ENCODE measurements around the gene CEACAM1.
"Not testable (repeated sequence)": the region's sequence is repeated elsewhere in the genome, so short reads cannot be mapped to it uniquely, and the experiment has no call there.

The CEACAM1 gene

GRCh38 chr19:42547929-42548328, 19.6 kb upstream of the CEACAM1 start:
- peaks cover 10% of the 10 kb centered on the region for H3K9me3 ChIP-seq (ENCODE audit: control insufficient read depth, low read length)
- H3K9ac ChIP-seq (ENCODE audit: low read length): no peak overlapping the region
- no peak overlapping the region for H3K4me3 ChIP-seq (ENCODE audit: low read length)
- peaks cover under 1% of the 10 kb centered on the region for H3K4me1 ChIP-seq (ENCODE audit: control insufficient read depth, insufficient read depth, low read length)
- no peaks in the 10 kb centered on the region for H3K36me3 ChIP-seq (ENCODE audit: control insufficient read depth, insufficient read depth, low read length, severe bottlenecking)
- peaks cover 68% of the 10 kb centered on the region for H3K27me3 ChIP-seq (replicated peaks; ENCODE audit: control insufficient read depth, insufficient read depth, low read length)
- DNase-seq (ENCODE audit: low read depth): no peak

GRCh38 chr19:42546831-42547500, 18.7 kb upstream of the CEACAM1 start:
- no peak overlapping the region for H3K4me3 ChIP-seq (ENCODE audit: low read length)
- DNase-seq (ENCODE audit: low read depth): no peak
- no peaks in the 10 kb centered on the region for H3K4me1 ChIP-seq (ENCODE audit: control insufficient read depth, insufficient read depth, low read length)
- peaks cover 10% of the 10 kb centered on the region for H3K9me3 ChIP-seq (ENCODE audit: control insufficient read depth, low read length)
- H3K27me3 ChIP-seq (replicated peaks; ENCODE audit: control insufficient read depth, insufficient read depth, low read length): peaks cover 63% of the 10 kb centered on the region
- no peaks in the 10 kb centered on the region for H3K36me3 ChIP-seq (ENCODE audit: control insufficient read depth, insufficient read depth, low read length, severe bottlenecking)
- H3K9ac ChIP-seq (ENCODE audit: low read length): no peak overlapping the region

- H3K4me3 ChIP-seq (ENCODE audit: low read length): no peak overlapping the region
- DNase-seq (ENCODE audit: low read depth): no peak
- peaks cover 69% of the 10 kb centered on the region for H3K27me3 ChIP-seq (replicated peaks; ENCODE audit: control insufficient read depth, insufficient read depth, low read length)
- H3K9ac ChIP-seq (ENCODE audit: low read length): no peak overlapping the region
- H3K9me3 ChIP-seq (ENCODE audit: control insufficient read depth, low read length): peaks cover 6% of the 10 kb centered on the region
- no peaks in the 10 kb centered on the region for H3K36me3 ChIP-seq (ENCODE audit: control insufficient read depth, insufficient read depth, low read length, severe bottlenecking)
- no peaks in the 10 kb centered on the region for H3K4me1 ChIP-seq (ENCODE audit: control insufficient read depth, insufficient read depth, low read length)
Observed at GRCh38 chr19:42544146-42544545, 15.9 kb upstream of the CEACAM1 start.

GRCh38 chr19:42542791-42543190, 14.5 kb upstream of the CEACAM1 start:
- H3K9ac ChIP-seq (ENCODE audit: low read length): no peak overlapping the region
- no peak for DNase-seq (ENCODE audit: low read depth)
- H3K9me3 ChIP-seq (ENCODE audit: control insufficient read depth, low read length): peaks cover 11% of the 10 kb centered on the region
- H3K27me3 ChIP-seq (replicated peaks; ENCODE audit: control insufficient read depth, insufficient read depth, low read length): peaks cover 66% of the 10 kb centered on the region
- H3K36me3 ChIP-seq (ENCODE audit: control insufficient read depth, insufficient read depth, low read length, severe bottlenecking): no peaks in the 10 kb centered on the region
- no peaks in the 10 kb centered on the region for H3K4me1 ChIP-seq (ENCODE audit: control insufficient read depth, insufficient read depth, low read length)
- no peak overlapping the region for H3K4me3 ChIP-seq (ENCODE audit: low read length)

- Histone ChIP-seq H3K4me1 (ENCODE audit: control insufficient read depth, insufficient read depth, low read length) (no peaks in the 10 kb centered on the region), H3K36me3 (ENCODE audit: control insufficient read depth, insufficient read depth, low read length, severe bottlenecking) (no peaks in the 10 kb centered on the region), H3K27me3 (replicated peaks; ENCODE audit: control insufficient read depth, insufficient read depth, low read length) (peaks cover 60% of the 10 kb centered on the region), H3K4me3 (ENCODE audit: low read length) (no peak overlapping the region), H3K9me3 (ENCODE audit: control insufficient read depth, low read length) (peaks cover 30% of the 10 kb centered on the region), H3K9ac (ENCODE audit: low read length) (no peak overlapping the region)
- no peak for DNase-seq (ENCODE audit: low read depth)
Observed at GRCh38 chr19:42540071-42540553, 11.8 kb upstream of the CEACAM1 start.

GRCh38 chr19:42538841-42539709, 10.8 kb upstream of the CEACAM1 start:
- H3K9ac ChIP-seq (ENCODE audit: low read length): no peak overlapping the region
- peaks cover 62% of the 10 kb centered on the region for H3K27me3 ChIP-seq (replicated peaks; ENCODE audit: control insufficient read depth, insufficient read depth, low read length)
- no peaks in the 10 kb centered on the region for H3K36me3 ChIP-seq (ENCODE audit: control insufficient read depth, insufficient read depth, low read length, severe bottlenecking)
- H3K9me3 ChIP-seq (ENCODE audit: control insufficient read depth, low read length): peaks cover 30% of the 10 kb centered on the region
- H3K4me1 ChIP-seq (ENCODE audit: control insufficient read depth, insufficient read depth, low read length): no peaks in the 10 kb centered on the region
- no peak overlapping the region for H3K4me3 ChIP-seq (ENCODE audit: low read length)
- DNase-seq (ENCODE audit: low read depth): no peak

- H3K9ac ChIP-seq (ENCODE audit: low read length); H3K4me1 ChIP-seq (ENCODE audit: control insufficient read depth, insufficient read depth, low read length); DNase-seq (ENCODE audit: low read depth); H3K36me3 ChIP-seq (ENCODE audit: control insufficient read depth, insufficient read depth, low read length, severe bottlenecking); H3K4me3 ChIP-seq (ENCODE audit: low read length): not testable (repeated sequence)
- H3K27me3 ChIP-seq (replicated peaks; ENCODE audit: control insufficient read depth, insufficient read depth, low read length): peaks cover 48% of the 10 kb centered on the region
- peaks cover 30% of the 10 kb centered on the region for H3K9me3 ChIP-seq (ENCODE audit: control insufficient read depth, low read length)
Observed at GRCh38 chr19:42535276-42535675, 7.0 kb upstream of the CEACAM1 start.

- Histone ChIP-seq H3K9ac (ENCODE audit: low read length) (no peak overlapping the region), H3K4me3 (ENCODE audit: low read length) (no peak overlapping the region), H3K9me3 (ENCODE audit: control insufficient read depth, low read length) (peaks cover 30% of the 10 kb centered on the region), H3K27me3 (replicated peaks; ENCODE audit: control insufficient read depth, insufficient read depth, low read length) (peaks cover 45% of the 10 kb centered on the region), H3K36me3 (ENCODE audit: control insufficient read depth, insufficient read depth, low read length, severe bottlenecking) (no peaks in the 10 kb centered on the region), H3K4me1 (ENCODE audit: control insufficient read depth, insufficient read depth, low read length) (no peaks in the 10 kb centered on the region)
- no peak for DNase-seq (ENCODE audit: low read depth)
Observed at GRCh38 chr19:42534391-42534790, 6.1 kb upstream of the CEACAM1 start.

GRCh38 chr19:42532891-42533290, 4.6 kb upstream of the CEACAM1 start:
- peaks cover 4% of the 10 kb centered on the region for H3K4me1 ChIP-seq (ENCODE audit: control insufficient read depth, insufficient read depth, low read length)
- no peak for DNase-seq (ENCODE audit: low read depth)
- peaks cover 19% of the 10 kb centered on the region for H3K9me3 ChIP-seq (ENCODE audit: control insufficient read depth, low read length)
- H3K4me3 ChIP-seq (ENCODE audit: low read length): no peak overlapping the region
- H3K36me3 ChIP-seq (ENCODE audit: control insufficient read depth, insufficient read depth, low read length, severe bottlenecking): no peaks in the 10 kb centered on the region
- no peak overlapping the region for H3K9ac ChIP-seq (ENCODE audit: low read length)
- H3K27me3 ChIP-seq (replicated peaks; ENCODE audit: control insufficient read depth, insufficient read depth, low read length): peaks cover 44% of the 10 kb centered on the region

- H3K36me3 ChIP-seq (ENCODE audit: control insufficient read depth, insufficient read depth, low read length, severe bottlenecking): no peaks in the 10 kb centered on the region
- H3K9ac ChIP-seq (ENCODE audit: low read length): no peak overlapping the region
- H3K27me3 ChIP-seq (replicated peaks; ENCODE audit: control insufficient read depth, insufficient read depth, low read length): peaks cover 46% of the 10 kb centered on the region
- H3K4me1 ChIP-seq (ENCODE audit: control insufficient read depth, insufficient read depth, low read length): peaks cover 4% of the 10 kb centered on the region
- DNase-seq (ENCODE audit: low read depth): no peak
- no peak overlapping the region for H3K4me3 ChIP-seq (ENCODE audit: low read length)
- peaks cover 7% of the 10 kb centered on the region for H3K9me3 ChIP-seq (ENCODE audit: control insufficient read depth, low read length)
Observed at GRCh38 chr19:42531313-42531712, 3.0 kb upstream of the CEACAM1 start.

- Histone ChIP-seq H3K4me1 (ENCODE audit: control insufficient read depth, insufficient read depth, low read length) (peaks cover 4% of the 10 kb centered on the region), H3K9me3 (ENCODE audit: control insufficient read depth, low read length) (no peaks in the 10 kb centered on the region), H3K9ac (ENCODE audit: low read length) (no peak overlapping the region), H3K4me3 (ENCODE audit: low read length) (no peak overlapping the region), H3K36me3 (ENCODE audit: control insufficient read depth, insufficient read depth, low read length, severe bottlenecking) (no peaks in the 10 kb centered on the region), H3K27me3 (replicated peaks; ENCODE audit: control insufficient read depth, insufficient read depth, low read length) (peaks cover 41% of the 10 kb centered on the region)
- DNase-seq (ENCODE audit: low read depth): peak; percentile 66
Observed at GRCh38 chr19:42529248-42529764, 1.0 kb upstream of the CEACAM1 start.
